Endodermal cell (in vitro differentiated cells): ENCODE results near the gene LIN28B. TPM values are rescaled to one million over a fixed set of nuclear protein-coding genes. Genes with fewer than 3 reads are reported as not detected.

Source experiments
- DNase-seq: peaks from one replicate; pipeline ENCODE4 v3.0.0-alpha.2; 2017
- H3K27ac ChIP-seq: 2 replicates; pipeline ENCODE4 v1.5.1; 2013; ENCODE audit warnings: mild to moderate bottlenecking, low read depth, low read length, moderate library complexity
- H3K27me3 ChIP-seq: 2 replicates; pipeline ENCODE4 v1.6.1; 2013; ENCODE audit warnings: mild to moderate bottlenecking, low read length, moderate library complexity; ENCODE audit not compliant: insufficient read depth, control insufficient read depth, poor library complexity, severe bottlenecking
- H3K36me3 ChIP-seq: 2 replicates; pipeline ENCODE4 v1.7.0; 2013; ENCODE audit warnings: mild to moderate bottlenecking, low read length, moderate library complexity; ENCODE audit not compliant: control insufficient read depth, insufficient read depth
- H3K4me1 ChIP-seq: one replicate; pipeline ENCODE4 v1.7.0; 2013; ENCODE audit warnings: low read length; ENCODE audit not compliant: control insufficient read depth, insufficient read depth
- H3K4me3 ChIP-seq: 2 replicates; pipeline ENCODE4 v1.5.1; 2013; ENCODE audit warnings: mild to moderate bottlenecking, low read length, moderate library complexity
- H3K9ac ChIP-seq: 2 replicates; pipeline ENCODE4 v1.6.1; 2013; ENCODE audit warnings: mild to moderate bottlenecking, low read length, moderate library complexity; ENCODE audit not compliant: poor library complexity, severe bottlenecking; ENCODE audit errors: extremely low read depth
- H3K9me3 ChIP-seq: 2 replicates; pipeline ENCODE4 v1.6.1; 2013; ENCODE audit warnings: mild to moderate bottlenecking, low read length, moderate library complexity; ENCODE audit not compliant: control insufficient read depth
- H3K27ac Mint-ChIP-seq: 2 replicates; pipeline ENCODE4 v1.8.0; 2020; ENCODE audit warnings: mixed read lengths
- H3K27me3 Mint-ChIP-seq: 2 replicates; pipeline ENCODE4 v1.8.0; 2021; ENCODE audit warnings: mild to moderate bottlenecking, mixed read lengths; ENCODE audit not compliant: insufficient read depth
- H3K36me3 Mint-ChIP-seq: 2 replicates; pipeline ENCODE4 v1.8.0; 2020; ENCODE audit warnings: low read depth, mixed read lengths
- H3K4me1 Mint-ChIP-seq: 2 replicates; pipeline ENCODE4 v1.8.0; 2020; ENCODE audit warnings: mixed read lengths
- H3K4me3 Mint-ChIP-seq: 2 replicates; pipeline ENCODE4 v1.8.0; 2020; ENCODE audit warnings: mild to moderate bottlenecking, moderate library complexity, mixed read lengths
- H3K9me3 Mint-ChIP-seq: 2 replicates; pipeline ENCODE4 v1.8.0; 2020; ENCODE audit warnings: mild to moderate bottlenecking, mixed read lengths
- WGBS, 2 experiments: methylation state at CpG; one replicate each; pipeline versions ENCODE4 v1.1.5 to v1.1.7; 2013; ENCODE audit warnings: missing lambda C conversion rate in 2 of 2, mixed read lengths in 1 of 2; ENCODE audit not compliant: insufficient coverage in 1 of 2, insufficient read length in 1 of 2; 5-methylcytosine and 5-hydroxymethylcytosine counted together
- total RNA-seq, 2 donors: library from RNA; stranded (reverse); fragmentation: NEBNext Ultra II Directional in 1 of 2; extraction: Animal tissue kit (Norgen Biotek cat#: 25700) in 1 of 2; gene quantifications; 2 replicates in 1 of 2; 3 replicates in 1 of 2; pipeline ENCODE4 v1.2.1, GENCODE V29; 2021
- TF ChIP-seq, protein P1 (sequence below): fragments of 200-600 bp; sonication (generic); conservative IDR thresholded peaks from 2 replicates; pipeline ENCODE4 v1.5.0; 2021; ENCODE audit warnings: antibody characterized with exemption, mild to moderate bottlenecking

LIN28B gene
- total RNA-seq, 2 donors from 2014 or later: 65.1 to 65.3 TPM

DNA sequence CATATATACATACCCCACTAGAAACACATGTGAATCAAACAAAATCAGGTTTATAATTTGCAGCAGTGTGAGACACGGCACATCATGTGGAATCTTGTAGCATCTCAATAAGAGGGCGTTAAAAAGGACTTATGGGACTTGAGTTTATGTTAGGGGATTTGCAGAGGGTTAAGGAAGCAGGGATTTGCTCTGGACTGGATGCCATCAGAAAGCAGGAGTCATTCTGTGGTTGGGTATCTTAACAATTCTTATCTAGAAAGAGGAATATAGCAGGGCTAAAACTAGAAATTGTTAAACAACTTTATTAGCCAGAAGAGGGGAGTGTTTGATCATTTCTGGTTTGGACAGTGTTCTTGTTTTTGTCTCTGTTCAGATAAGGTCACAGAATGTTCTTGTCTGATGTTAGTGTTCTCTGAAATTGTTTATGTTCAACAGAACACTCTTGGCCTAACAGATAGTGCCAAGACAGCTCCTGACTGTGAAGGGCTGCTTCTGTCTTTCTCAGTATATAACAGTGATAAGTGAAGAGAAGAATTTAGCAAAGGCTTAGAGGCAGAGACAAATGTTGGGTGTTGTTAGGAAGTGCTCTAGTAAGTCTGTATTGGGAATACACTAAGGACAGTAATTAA is 39.2 kb downstream of the LIN28B start:
- no peak overlapping the region for H3K27ac Mint-ChIP-seq
- TF ChIP-seq, protein P1, sequence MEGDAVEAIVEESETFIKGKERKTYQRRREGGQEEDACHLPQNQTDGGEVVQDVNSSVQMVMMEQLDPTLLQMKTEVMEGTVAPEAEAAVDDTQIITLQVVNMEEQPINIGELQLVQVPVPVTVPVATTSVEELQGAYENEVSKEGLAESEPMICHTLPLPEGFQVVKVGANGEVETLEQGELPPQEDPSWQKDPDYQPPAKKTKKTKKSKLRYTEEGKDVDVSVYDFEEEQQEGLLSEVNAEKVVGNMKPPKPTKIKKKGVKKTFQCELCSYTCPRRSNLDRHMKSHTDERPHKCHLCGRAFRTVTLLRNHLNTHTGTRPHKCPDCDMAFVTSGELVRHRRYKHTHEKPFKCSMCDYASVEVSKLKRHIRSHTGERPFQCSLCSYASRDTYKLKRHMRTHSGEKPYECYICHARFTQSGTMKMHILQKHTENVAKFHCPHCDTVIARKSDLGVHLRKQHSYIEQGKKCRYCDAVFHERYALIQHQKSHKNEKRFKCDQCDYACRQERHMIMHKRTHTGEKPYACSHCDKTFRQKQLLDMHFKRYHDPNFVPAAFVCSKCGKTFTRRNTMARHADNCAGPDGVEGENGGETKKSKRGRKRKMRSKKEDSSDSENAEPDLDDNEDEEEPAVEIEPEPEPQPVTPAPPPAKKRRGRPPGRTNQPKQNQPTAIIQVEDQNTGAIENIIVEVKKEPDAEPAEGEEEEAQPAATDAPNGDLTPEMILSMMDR: no peak
- no peaks in the 10 kb centered on the region for H3K27me3 Mint-ChIP-seq
- Histone ChIP-seq H3K9ac (no peak overlapping the region), H3K27me3 (no peaks in the 10 kb centered on the region), H3K4me3 (no peak overlapping the region), H3K27ac (no peak overlapping the region), H3K36me3 (peaks cover 24% of the 10 kb centered on the region), H3K9me3 (peaks cover 11% of the 10 kb centered on the region), H3K4me1 (no peaks in the 10 kb centered on the region)
- H3K4me3 Mint-ChIP-seq: no peak overlapping the region
- no peak for DNase-seq
- 90 to 96% methylated on average over 2 of the region's 2 CpGs for WGBS, 2 experiments
- peaks cover 17% of the 10 kb centered on the region for H3K9me3 Mint-ChIP-seq
- H3K36me3 Mint-ChIP-seq: peaks cover 28% of the 10 kb centered on the region
- no peaks in the 10 kb centered on the region for H3K4me1 Mint-ChIP-seq

DNA sequence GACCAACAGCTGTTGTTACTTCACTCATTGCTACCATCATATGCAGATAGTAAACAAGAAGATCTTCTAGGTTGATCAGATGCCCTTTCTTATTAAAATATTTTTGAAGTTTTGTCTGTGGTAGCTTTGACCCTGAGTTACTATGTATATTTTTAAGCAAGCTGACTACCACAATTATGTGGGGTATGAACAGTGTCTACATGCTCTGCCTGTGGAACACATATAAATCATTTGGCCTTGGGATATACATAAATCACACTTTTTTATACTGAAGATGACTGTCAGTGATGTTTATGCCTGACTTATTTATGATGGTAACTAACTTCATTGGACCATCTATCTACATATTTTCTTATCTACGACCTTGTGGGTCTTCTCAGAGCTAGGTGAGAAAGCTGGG is 44.2 kb downstream of the LIN28B start:
- Histone ChIP-seq H3K4me3 (no peak overlapping the region), H3K9ac (no peak overlapping the region), H3K4me1 (no peaks in the 10 kb centered on the region), H3K9me3 (peaks cover 5% of the 10 kb centered on the region), H3K27me3 (no peaks in the 10 kb centered on the region), H3K36me3 (peaks cover 20% of the 10 kb centered on the region), H3K27ac (no peak overlapping the region)
- H3K27ac Mint-ChIP-seq: no peak overlapping the region
- TF ChIP-seq, protein P1: no peak
- WGBS, 2 experiments: 93% methylated on average over 1 of the region's 1 CpG; no CpG with 5 or more reads in 1 of the 2 experiments
- DNase-seq: no peak
- H3K27me3 Mint-ChIP-seq: no peaks in the 10 kb centered on the region
- H3K9me3 Mint-ChIP-seq: no peaks in the 10 kb centered on the region
- peaks cover 16% of the 10 kb centered on the region for H3K36me3 Mint-ChIP-seq
- no peak overlapping the region for H3K4me3 Mint-ChIP-seq
- H3K4me1 Mint-ChIP-seq: no peaks in the 10 kb centered on the region

DNA sequence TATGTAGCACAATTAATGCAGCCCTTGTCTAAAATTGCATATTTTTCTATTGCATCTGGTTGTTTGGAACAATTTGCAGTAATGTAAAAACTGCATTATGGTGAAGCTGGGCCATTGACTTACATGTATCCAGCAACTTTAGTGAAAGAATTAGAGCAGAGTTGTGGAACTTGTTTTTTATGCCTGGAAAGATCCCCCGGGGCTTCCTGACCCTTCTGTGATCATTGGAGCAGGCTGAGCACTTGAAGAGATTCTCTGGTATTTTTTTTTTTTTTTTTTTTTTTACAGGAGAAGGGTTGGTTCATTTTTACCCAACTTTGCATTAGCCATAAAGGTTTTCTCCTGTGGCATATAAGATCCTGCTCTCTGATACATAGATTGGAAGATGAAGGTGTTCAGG is 45.0 kb downstream of the LIN28B start:
- Mint-ChIP-seq H3K4me1 (no peaks in the 10 kb centered on the region), H3K9me3 (no peaks in the 10 kb centered on the region), H3K36me3 (peaks cover 17% of the 10 kb centered on the region), H3K27me3 (no peaks in the 10 kb centered on the region), H3K27ac (no peak overlapping the region), H3K4me3 (no peak overlapping the region)
- 100% methylated on average over 1 of the region's 1 CpG; no CpG with 5 or more reads in 1 of the 2 experiments for WGBS, 2 experiments
- H3K9me3 ChIP-seq: peaks cover 5% of the 10 kb centered on the region
- DNase-seq: no peak
- H3K36me3 ChIP-seq: peaks cover 20% of the 10 kb centered on the region
- TF ChIP-seq, protein P1: no peak
- H3K9ac ChIP-seq: no peak overlapping the region
- no peak overlapping the region for H3K4me3 ChIP-seq
- H3K4me1 ChIP-seq: no peaks in the 10 kb centered on the region
- no peaks in the 10 kb centered on the region for H3K27me3 ChIP-seq
- no peak overlapping the region for H3K27ac ChIP-seq
